Stimulated activated CD4-positive, alpha-beta T cell treated with anti-CD3 and anti-CD28 coated beads, Interleukin-12 subunit alpha, Interleukin-12 subunit beta, amount 100 ng/mL, for 48 hours (primary cell): ENCODE measurements around the gene INTS6L.
"Not testable (repeated sequence)": the region's sequence is repeated elsewhere in the genome, so short reads cannot be mapped to it uniquely, and the experiment has no call there.

Source experiments
- DNase-seq, 3 donors: peaks; one replicate each; pipeline ENCODE4 v3.0.0-alpha.2; 2020; ENCODE audit warnings: low read depth in 2 of 3, low spot score in 1 of 3

Gene INTS6L

DNA sequence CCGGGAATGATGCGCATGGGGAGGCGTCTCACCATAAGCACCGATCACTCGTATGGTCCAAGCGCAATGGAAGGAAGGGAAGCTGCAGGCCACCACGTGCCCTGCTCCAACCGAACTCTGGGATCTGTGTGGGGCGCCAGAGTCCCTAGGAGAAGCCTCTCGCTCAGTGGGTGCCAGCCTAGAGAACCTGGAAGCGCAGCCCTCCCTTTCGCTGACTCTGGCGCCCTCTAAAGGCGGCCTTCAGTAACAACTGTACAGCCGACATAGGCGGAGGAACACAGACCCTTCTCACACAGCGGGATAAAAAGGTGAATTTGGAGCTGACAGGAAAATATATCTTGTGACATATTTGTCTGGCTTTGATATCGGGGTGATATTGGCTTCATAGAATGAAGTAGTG, 76.0 kb downstream of the INTS6L start:
- peak; percentile 4 to 43 (median 20) for DNase-seq

- no peak for DNase-seq
Measured at GRCh38 chrX:135605906-135606305, 85.4 kb downstream of the INTS6L start.

- not testable (repeated sequence) for DNase-seq
Measured at GRCh38 chrX:135624408-135625204, 104.1 kb downstream of the INTS6L start.

- no peak for DNase-seq
Measured at GRCh38 chrX:135625995-135626394, 105.5 kb downstream of the INTS6L start.

- no peak for DNase-seq
Measured at GRCh38 chrX:135629342-135629741, 108.9 kb downstream of the INTS6L start.
